Measurements from ENCODE around the gene NKAIN2. TPM values are rescaled to one million over a fixed set of nuclear protein-coding genes. Genes with fewer than 3 reads are reported as not detected.
"Not testable (repeated sequence)": the region's sequence is repeated elsewhere in the genome, so short reads cannot be mapped to it uniquely, and the experiment has no call there.

Gene NKAIN2
- polyA plus RNA-seq, 2 donors = 0.02 TPM; not detected in 1

- Histone ChIP-seq H3K27ac (ENCODE audit: low read depth in 2 of 2, low read length in 1 of 2) (no peak overlapping the region), H3K27me3 (ENCODE audit: control insufficient read depth in 1 of 2, insufficient read depth in 2 of 2, low read length in 2 of 2) (no peaks in the 10 kb centered on the region), H3K4me3 (ENCODE audit: low read depth in 1 of 2, low read length in 2 of 2) (no peak overlapping the region), H3K36me3 (ENCODE audit: control insufficient read depth in 2 of 2, insufficient read depth in 2 of 2, low read length in 1 of 2) (no peaks in the 10 kb centered on the region), H3K9me3 (ENCODE audit: control insufficient read depth in 2 of 2, insufficient read depth in 1 of 2, low read depth in 1 of 2, low read length in 1 of 2) (no peaks in the 10 kb centered on the region), H3K4me1 (ENCODE audit: control insufficient read depth in 2 of 2, insufficient read depth in 2 of 2, low read length in 1 of 2) (no peaks in the 10 kb centered on the region)
- WGBS, 2 donors = 47 to 56% methylated on average over 2 of the region's 2 CpGs
These were observed 402.3 kb downstream of the NKAIN2 start for GRCh38 chr6:124205921-124206320.

GRCh38 chr6:124223611-124224345 lies 420.1 kb downstream of the NKAIN2 start:
- Histone ChIP-seq H3K36me3 (ENCODE audit: control insufficient read depth in 2 of 2, insufficient read depth in 2 of 2, low read length in 1 of 2) (no peaks in the 10 kb centered on the region), H3K4me3 (ENCODE audit: low read depth in 1 of 2, low read length in 2 of 2) (no peak overlapping the region), H3K4me1 (ENCODE audit: control insufficient read depth in 2 of 2, insufficient read depth in 2 of 2, low read length in 1 of 2) (no peaks in the 10 kb centered on the region), H3K27me3 (ENCODE audit: control insufficient read depth in 1 of 2, insufficient read depth in 2 of 2, low read length in 2 of 2) (no peaks in the 10 kb centered on the region), H3K27ac (ENCODE audit: low read depth in 2 of 2, low read length in 1 of 2) (no peak overlapping the region), H3K9me3 (ENCODE audit: control insufficient read depth in 2 of 2, insufficient read depth in 1 of 2, low read depth in 1 of 2, low read length in 1 of 2) (no peaks in the 10 kb centered on the region)
- WGBS, 2 donors = 86 to 90% methylated on average over 3 of the region's 3 CpGs

- 36 to 42% methylated on average over 1 of the region's 1 CpG for WGBS, 2 donors
- H3K9me3 ChIP-seq (ENCODE audit: control insufficient read depth in 2 of 2, insufficient read depth in 1 of 2, low read depth in 1 of 2, low read length in 1 of 2) = peaks cover 0 to 6% of the 10 kb centered on the region in 2 donors
- H3K27ac ChIP-seq (ENCODE audit: low read depth in 2 of 2, low read length in 1 of 2) = no peak overlapping the region
- no peaks in the 10 kb centered on the region for H3K27me3 ChIP-seq (ENCODE audit: control insufficient read depth in 1 of 2, insufficient read depth in 2 of 2, low read length in 2 of 2)
- no peaks in the 10 kb centered on the region for H3K4me1 ChIP-seq (ENCODE audit: control insufficient read depth in 2 of 2, insufficient read depth in 2 of 2, low read length in 1 of 2)
- H3K4me3 ChIP-seq (ENCODE audit: low read depth in 1 of 2, low read length in 2 of 2) = no peak overlapping the region
- no peaks in the 10 kb centered on the region for H3K36me3 ChIP-seq (ENCODE audit: control insufficient read depth in 2 of 2, insufficient read depth in 2 of 2, low read length in 1 of 2)
These were observed 422.7 kb downstream of the NKAIN2 start for GRCh38 chr6:124226396-124226795.

- Histone ChIP-seq H3K4me1 (ENCODE audit: control insufficient read depth in 2 of 2, insufficient read depth in 2 of 2, low read length in 1 of 2) (no peaks in the 10 kb centered on the region), H3K36me3 (ENCODE audit: control insufficient read depth in 2 of 2, insufficient read depth in 2 of 2, low read length in 1 of 2) (no peaks in the 10 kb centered on the region), H3K9me3 (ENCODE audit: control insufficient read depth in 2 of 2, insufficient read depth in 1 of 2, low read depth in 1 of 2, low read length in 1 of 2) (peaks cover 0 to 6% of the 10 kb centered on the region in 2 donors), H3K4me3 (ENCODE audit: low read depth in 1 of 2, low read length in 2 of 2) (no peak overlapping the region), H3K27ac (ENCODE audit: low read depth in 2 of 2, low read length in 1 of 2) (no peak overlapping the region), H3K27me3 (ENCODE audit: control insufficient read depth in 1 of 2, insufficient read depth in 2 of 2, low read length in 2 of 2) (no peaks in the 10 kb centered on the region)
- 82 to 86% methylated on average over 1 of the region's 1 CpG for WGBS, 2 donors
These were observed 429.6 kb downstream of the NKAIN2 start for GRCh38 chr6:124233221-124233620.

- 88 to 94% methylated on average over 2 of the region's 2 CpGs for WGBS, 2 donors
- Histone ChIP-seq H3K4me1 (ENCODE audit: control insufficient read depth in 2 of 2, insufficient read depth in 2 of 2, low read length in 1 of 2) (no peaks in the 10 kb centered on the region), H3K36me3 (ENCODE audit: control insufficient read depth in 2 of 2, insufficient read depth in 2 of 2, low read length in 1 of 2) (no peaks in the 10 kb centered on the region), H3K4me3 (ENCODE audit: low read depth in 1 of 2, low read length in 2 of 2) (no peak overlapping the region), H3K27ac (ENCODE audit: low read depth in 2 of 2, low read length in 1 of 2) (no peak overlapping the region), H3K27me3 (ENCODE audit: control insufficient read depth in 1 of 2, insufficient read depth in 2 of 2, low read length in 2 of 2) (no peaks in the 10 kb centered on the region), H3K9me3 (ENCODE audit: control insufficient read depth in 2 of 2, insufficient read depth in 1 of 2, low read depth in 1 of 2, low read length in 1 of 2) (peaks cover 0 to 6% of the 10 kb centered on the region in 2 donors)
These were observed 431.1 kb downstream of the NKAIN2 start for GRCh38 chr6:124234801-124235200.

- Histone ChIP-seq H3K9me3 (ENCODE audit: control insufficient read depth in 2 of 2, insufficient read depth in 1 of 2, low read depth in 1 of 2, low read length in 1 of 2) (no peaks in the 10 kb centered on the region), H3K4me3 (ENCODE audit: low read depth in 1 of 2, low read length in 2 of 2) (no peak overlapping the region), H3K36me3 (ENCODE audit: control insufficient read depth in 2 of 2, insufficient read depth in 2 of 2, low read length in 1 of 2) (no peaks in the 10 kb centered on the region), H3K4me1 (ENCODE audit: control insufficient read depth in 2 of 2, insufficient read depth in 2 of 2, low read length in 1 of 2) (no peaks in the 10 kb centered on the region), H3K27me3 (ENCODE audit: control insufficient read depth in 1 of 2, insufficient read depth in 2 of 2, low read length in 2 of 2) (no peaks in the 10 kb centered on the region), H3K27ac (ENCODE audit: low read depth in 2 of 2, low read length in 1 of 2) (no peak overlapping the region)
- 75 to 85% methylated on average over 3 of the region's 3 CpGs for WGBS, 2 donors
These were observed 434.2 kb downstream of the NKAIN2 start for GRCh38 chr6:124237911-124238310.

GRCh38 chr6:124238408-124238807 lies 434.7 kb downstream of the NKAIN2 start:
- not testable (repeated sequence) for H3K27ac ChIP-seq (ENCODE audit: low read depth in 2 of 2, low read length in 1 of 2); H3K27me3 ChIP-seq (ENCODE audit: control insufficient read depth in 1 of 2, insufficient read depth in 2 of 2, low read length in 2 of 2); H3K4me3 ChIP-seq (ENCODE audit: low read depth in 1 of 2, low read length in 2 of 2); H3K9me3 ChIP-seq (ENCODE audit: control insufficient read depth in 2 of 2, insufficient read depth in 1 of 2, low read depth in 1 of 2, low read length in 1 of 2); H3K4me1 ChIP-seq (ENCODE audit: control insufficient read depth in 2 of 2, insufficient read depth in 2 of 2, low read length in 1 of 2); H3K36me3 ChIP-seq (ENCODE audit: control insufficient read depth in 2 of 2, insufficient read depth in 2 of 2, low read length in 1 of 2)
- 92% methylated on average over 2 of the region's 2 CpGs for WGBS, 2 donors

- Histone ChIP-seq H3K9me3 (ENCODE audit: control insufficient read depth in 2 of 2, insufficient read depth in 1 of 2, low read depth in 1 of 2, low read length in 1 of 2) (no peaks in the 10 kb centered on the region), H3K4me1 (ENCODE audit: control insufficient read depth in 2 of 2, insufficient read depth in 2 of 2, low read length in 1 of 2) (no peaks in the 10 kb centered on the region), H3K36me3 (ENCODE audit: control insufficient read depth in 2 of 2, insufficient read depth in 2 of 2, low read length in 1 of 2) (no peaks in the 10 kb centered on the region), H3K27ac (ENCODE audit: low read depth in 2 of 2, low read length in 1 of 2) (no peak overlapping the region), H3K4me3 (ENCODE audit: low read depth in 1 of 2, low read length in 2 of 2) (no peak overlapping the region), H3K27me3 (ENCODE audit: control insufficient read depth in 1 of 2, insufficient read depth in 2 of 2, low read length in 2 of 2) (no peaks in the 10 kb centered on the region)
- WGBS, 2 donors = 88% methylated on average over 8 of the region's 8 CpGs
These were observed 451.4 kb downstream of the NKAIN2 start for GRCh38 chr6:124254941-124255685.

GRCh38 chr6:124260337-124260736 lies 456.7 kb downstream of the NKAIN2 start:
- Histone ChIP-seq H3K9me3 (ENCODE audit: control insufficient read depth in 2 of 2, insufficient read depth in 1 of 2, low read depth in 1 of 2, low read length in 1 of 2) (no peaks in the 10 kb centered on the region), H3K27me3 (ENCODE audit: control insufficient read depth in 1 of 2, insufficient read depth in 2 of 2, low read length in 2 of 2) (no peaks in the 10 kb centered on the region), H3K36me3 (ENCODE audit: control insufficient read depth in 2 of 2, insufficient read depth in 2 of 2, low read length in 1 of 2) (no peaks in the 10 kb centered on the region), H3K4me3 (ENCODE audit: low read depth in 1 of 2, low read length in 2 of 2) (no peak overlapping the region), H3K27ac (ENCODE audit: low read depth in 2 of 2, low read length in 1 of 2) (no peak overlapping the region), H3K4me1 (ENCODE audit: control insufficient read depth in 2 of 2, insufficient read depth in 2 of 2, low read length in 1 of 2) (no peaks in the 10 kb centered on the region)
- 69 to 78% methylated on average over 1 of the region's 1 CpG for WGBS, 2 donors

GRCh38 chr6:124269733-124270132 lies 466.1 kb downstream of the NKAIN2 start:
- Histone ChIP-seq H3K9me3 (ENCODE audit: control insufficient read depth in 2 of 2, insufficient read depth in 1 of 2, low read depth in 1 of 2, low read length in 1 of 2) (peaks cover 0 to 5% of the 10 kb centered on the region in 2 donors), H3K36me3 (ENCODE audit: control insufficient read depth in 2 of 2, insufficient read depth in 2 of 2, low read length in 1 of 2) (no peaks in the 10 kb centered on the region), H3K4me1 (ENCODE audit: control insufficient read depth in 2 of 2, insufficient read depth in 2 of 2, low read length in 1 of 2) (no peaks in the 10 kb centered on the region), H3K27ac (ENCODE audit: low read depth in 2 of 2, low read length in 1 of 2) (no peak overlapping the region), H3K27me3 (ENCODE audit: control insufficient read depth in 1 of 2, insufficient read depth in 2 of 2, low read length in 2 of 2) (peaks cover 0 to 2% of the 10 kb centered on the region in 2 donors), H3K4me3 (ENCODE audit: low read depth in 1 of 2, low read length in 2 of 2) (no peak overlapping the region)
- 91 to 99% methylated on average over 3 of the region's 3 CpGs for WGBS, 2 donors
